ENCODE data around the gene GAMT.

The GAMT gene

DNA sequence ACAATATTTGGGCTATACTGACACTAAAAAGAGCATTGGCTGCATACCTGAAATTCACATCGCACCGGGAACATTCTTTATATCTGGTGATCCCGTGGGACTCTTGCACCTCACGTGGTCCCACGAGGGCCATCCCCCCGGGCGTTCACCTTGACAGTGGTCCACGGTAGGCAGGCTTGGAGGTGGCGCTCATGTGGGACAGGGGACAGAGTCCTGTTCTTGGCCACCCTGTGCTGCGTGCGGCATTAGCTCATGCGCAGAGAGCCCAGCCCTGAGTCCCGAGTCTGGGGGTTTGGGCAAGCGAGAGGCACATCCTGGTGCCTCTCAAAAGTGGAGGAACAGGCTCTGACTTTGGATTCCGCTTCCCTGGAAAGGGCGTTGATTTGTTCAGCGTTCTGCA lies 7.5 kb downstream of the GAMT start:
- peaks cover 0 to 16% of the 10 kb centered on the region in 2 donors for H3K4me1 ChIP-seq (ENCODE audit: control insufficient read depth in 2 of 2, insufficient read depth in 2 of 2, low read length in 2 of 2)
- H3K36me3 ChIP-seq (ENCODE audit: control insufficient read depth in 2 of 2, insufficient read depth in 2 of 2, low read length in 2 of 2), result peaks cover 37% of the 10 kb centered on the region in 2 donors
- no peak overlapping the region for H3K9ac ChIP-seq (ENCODE audit: low read depth in 1 of 2, low read length in 2 of 2)
- H3K4me3 ChIP-seq (ENCODE audit: low read length in 2 of 2), result no peak overlapping the region
- H3K9me3 ChIP-seq (ENCODE audit: control insufficient read depth in 2 of 2, low read length in 2 of 2), result no peaks in the 10 kb centered on the region
- no peak overlapping the region for H3K27ac ChIP-seq (ENCODE audit: low read depth in 2 of 2, low read length in 2 of 2)
- H3K27me3 ChIP-seq (ENCODE audit: control insufficient read depth in 2 of 2, insufficient read depth in 2 of 2, low read length in 2 of 2), result peaks cover 3 to 9% of the 10 kb centered on the region in 2 donors

DNA sequence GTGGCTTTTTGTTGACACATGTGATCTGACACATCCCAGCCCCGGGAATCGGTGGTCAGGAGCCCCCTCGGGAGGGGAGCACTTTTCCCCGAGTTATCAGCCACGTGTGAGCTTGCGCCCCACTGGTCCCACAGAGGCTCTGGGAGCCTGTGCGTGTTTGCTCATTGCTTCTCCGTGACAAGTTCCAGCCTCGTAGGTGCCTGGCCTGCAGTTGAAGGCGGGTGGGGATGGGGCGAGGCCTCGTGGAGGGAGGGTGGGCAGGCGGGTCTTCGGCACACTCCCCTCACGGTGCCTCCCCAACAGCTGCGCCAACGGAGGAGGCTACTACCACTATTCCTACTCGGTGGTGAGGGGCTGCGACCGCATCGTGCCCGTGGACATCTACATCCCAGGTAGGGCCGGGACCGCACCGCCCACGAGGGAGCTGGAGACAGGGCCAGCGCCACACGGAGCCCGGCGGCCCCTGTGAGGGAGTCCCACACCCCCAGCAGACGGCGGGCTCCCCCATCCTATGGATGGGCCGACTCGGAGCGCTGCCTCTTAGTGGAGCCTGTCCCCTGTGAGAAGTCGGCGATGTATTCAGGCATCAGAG lies 8.3 kb downstream of the GAMT start:
- H3K9ac ChIP-seq (ENCODE audit: low read depth in 1 of 2, low read length in 2 of 2), result no peak overlapping the region
- peaks cover 44 to 45% of the 10 kb centered on the region in 2 donors for H3K36me3 ChIP-seq (ENCODE audit: control insufficient read depth in 2 of 2, insufficient read depth in 2 of 2, low read length in 2 of 2)

DNA sequence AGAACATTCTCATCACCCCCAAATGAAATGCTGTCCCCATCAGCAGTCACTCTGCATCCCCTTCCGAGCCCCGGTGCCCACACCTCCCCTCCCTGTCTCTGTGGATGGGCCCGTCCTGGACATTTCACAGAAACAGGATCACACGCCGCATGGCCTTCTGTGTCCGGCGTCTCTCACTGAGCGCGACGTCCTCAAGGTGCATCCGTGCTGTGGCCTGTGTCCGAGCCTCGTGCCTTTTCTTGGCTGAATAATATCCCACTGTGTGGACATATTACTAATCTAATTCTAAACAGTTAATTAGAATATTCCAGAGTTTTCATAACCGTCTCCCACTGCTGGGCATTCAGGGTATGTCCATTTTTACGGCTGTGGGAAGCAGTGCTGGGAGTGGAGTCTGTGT lies 8.9 kb downstream of the GAMT start:
- peaks cover 46 to 47% of the 10 kb centered on the region in 2 donors for H3K36me3 ChIP-seq (ENCODE audit: control insufficient read depth in 2 of 2, insufficient read depth in 2 of 2, low read length in 2 of 2)
- no peak overlapping the region for H3K4me3 ChIP-seq (ENCODE audit: low read length in 2 of 2)
- H3K27ac ChIP-seq (ENCODE audit: low read depth in 2 of 2, low read length in 2 of 2), result no peak overlapping the region
- H3K4me1 ChIP-seq (ENCODE audit: control insufficient read depth in 2 of 2, insufficient read depth in 2 of 2, low read length in 2 of 2), result peaks cover 0 to 16% of the 10 kb centered on the region in 2 donors
- H3K9ac ChIP-seq (ENCODE audit: low read depth in 1 of 2, low read length in 2 of 2), result no peak overlapping the region
- peaks cover 0 to under 1% of the 10 kb centered on the region in 2 donors for H3K27me3 ChIP-seq (ENCODE audit: control insufficient read depth in 2 of 2, insufficient read depth in 2 of 2, low read length in 2 of 2)
- no peaks in the 10 kb centered on the region for H3K9me3 ChIP-seq (ENCODE audit: control insufficient read depth in 2 of 2, low read length in 2 of 2)

More for the DNA sequence above, 8.3 kb downstream of the GAMT start:
- Histone ChIP-seq H3K9me3 (ENCODE audit: control insufficient read depth in 2 of 2, low read length in 2 of 2) (no peaks in the 10 kb centered on the region), H3K27me3 (ENCODE audit: control insufficient read depth in 2 of 2, insufficient read depth in 2 of 2, low read length in 2 of 2) (peaks cover 3 to 6% of the 10 kb centered on the region in 2 donors), H3K4me3 (ENCODE audit: low read length in 2 of 2) (no peak overlapping the region), H3K4me1 (ENCODE audit: control insufficient read depth in 2 of 2, insufficient read depth in 2 of 2, low read length in 2 of 2) (peaks cover 0 to 16% of the 10 kb centered on the region in 2 donors), H3K27ac (ENCODE audit: low read depth in 2 of 2, low read length in 2 of 2) (no peak overlapping the region)

DNA sequence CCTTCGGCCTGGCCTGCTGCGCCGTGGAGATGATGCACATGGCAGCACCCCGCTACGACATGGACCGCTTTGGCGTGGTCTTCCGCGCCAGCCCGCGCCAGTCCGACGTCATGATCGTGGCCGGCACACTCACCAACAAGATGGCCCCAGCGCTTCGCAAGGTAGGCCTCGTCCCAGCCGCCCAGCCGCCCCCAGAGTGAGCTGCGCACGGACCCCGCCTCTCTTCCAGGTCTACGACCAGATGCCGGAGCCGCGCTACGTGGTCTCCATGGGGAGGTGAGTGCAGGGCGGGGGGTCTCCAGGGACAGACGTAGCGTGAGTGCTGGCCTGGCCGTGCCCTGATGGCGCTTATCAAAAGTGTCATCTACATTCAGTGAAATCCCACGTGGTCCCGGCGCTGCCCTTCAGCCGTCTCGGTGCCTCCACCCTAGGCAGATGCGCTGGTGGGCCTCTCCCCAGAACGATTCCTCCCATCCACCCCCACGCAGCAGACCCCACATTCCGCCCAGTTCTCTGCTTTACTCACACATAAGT lies 10.4 kb downstream of the GAMT start:
- peaks cover 46 to 47% of the 10 kb centered on the region in 2 donors for H3K36me3 ChIP-seq (ENCODE audit: control insufficient read depth in 2 of 2, insufficient read depth in 2 of 2, low read length in 2 of 2)
- H3K9me3 ChIP-seq (ENCODE audit: control insufficient read depth in 2 of 2, low read length in 2 of 2), result no peaks in the 10 kb centered on the region
- peaks cover 0 to 5% of the 10 kb centered on the region in 2 donors for H3K4me1 ChIP-seq (ENCODE audit: control insufficient read depth in 2 of 2, insufficient read depth in 2 of 2, low read length in 2 of 2)
- no peak overlapping the region for H3K4me3 ChIP-seq (ENCODE audit: low read length in 2 of 2)
- H3K27me3 ChIP-seq (ENCODE audit: control insufficient read depth in 2 of 2, insufficient read depth in 2 of 2, low read length in 2 of 2), result no peaks in the 10 kb centered on the region
- no peak overlapping the region for H3K9ac ChIP-seq (ENCODE audit: low read depth in 1 of 2, low read length in 2 of 2)
- H3K27ac ChIP-seq (ENCODE audit: low read depth in 2 of 2, low read length in 2 of 2), result no peak overlapping the region

DNA sequence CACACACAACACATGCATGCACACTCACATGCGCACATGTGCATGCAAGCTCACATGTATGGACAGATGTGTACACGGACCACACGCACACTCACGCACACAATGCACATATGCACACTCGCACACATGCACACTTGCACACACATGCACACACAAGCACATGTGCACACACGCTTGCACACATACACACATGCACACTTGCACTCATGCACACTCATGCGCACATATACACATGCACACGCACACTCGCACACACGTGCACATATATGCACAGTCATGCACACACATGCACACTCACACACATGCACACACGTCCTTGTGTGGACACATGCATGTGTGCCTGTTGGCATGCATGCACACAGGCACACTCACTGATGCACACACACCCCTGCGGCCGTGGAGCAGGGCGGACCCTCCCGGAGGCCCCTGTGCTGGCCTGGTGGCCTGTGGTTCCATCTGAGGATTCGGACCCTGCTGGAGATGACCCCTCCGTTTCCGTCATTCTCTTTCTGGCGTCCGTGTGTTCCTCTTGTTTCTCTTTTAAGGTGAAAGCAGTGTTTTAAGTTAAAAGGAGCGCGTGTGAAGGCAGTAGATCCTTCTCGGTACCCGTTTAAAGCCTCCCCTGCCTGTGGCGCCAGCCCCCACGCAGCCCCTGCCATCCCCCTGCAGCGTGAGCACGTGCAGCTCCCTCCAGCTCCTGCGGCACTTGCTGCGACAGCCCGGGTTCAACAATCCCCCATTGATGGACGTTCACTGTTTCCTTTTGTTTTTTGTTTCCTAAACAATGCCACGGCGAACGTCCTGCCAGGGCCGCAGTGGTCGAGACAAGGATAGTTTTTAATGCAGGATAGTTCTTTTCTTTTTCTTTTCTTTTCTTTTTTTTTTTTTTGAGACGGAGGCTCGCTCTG lies 12.1 kb downstream of the GAMT start:
- Histone ChIP-seq H3K27me3 (ENCODE audit: control insufficient read depth in 2 of 2, insufficient read depth in 2 of 2, low read length in 2 of 2) (no peaks in the 10 kb centered on the region), H3K4me1 (ENCODE audit: control insufficient read depth in 2 of 2, insufficient read depth in 2 of 2, low read length in 2 of 2) (peaks cover 2 to 6% of the 10 kb centered on the region in 2 donors), H3K27ac (ENCODE audit: low read depth in 2 of 2, low read length in 2 of 2) (no peak overlapping the region), H3K9me3 (ENCODE audit: control insufficient read depth in 2 of 2, low read length in 2 of 2) (no peaks in the 10 kb centered on the region), H3K9ac (ENCODE audit: low read depth in 1 of 2, low read length in 2 of 2) (no peak overlapping the region), H3K4me3 (ENCODE audit: low read length in 2 of 2) (no peak overlapping the region), H3K36me3 (ENCODE audit: control insufficient read depth in 2 of 2, insufficient read depth in 2 of 2, low read length in 2 of 2) (peaks cover 46 to 47% of the 10 kb centered on the region in 2 donors)

DNA sequence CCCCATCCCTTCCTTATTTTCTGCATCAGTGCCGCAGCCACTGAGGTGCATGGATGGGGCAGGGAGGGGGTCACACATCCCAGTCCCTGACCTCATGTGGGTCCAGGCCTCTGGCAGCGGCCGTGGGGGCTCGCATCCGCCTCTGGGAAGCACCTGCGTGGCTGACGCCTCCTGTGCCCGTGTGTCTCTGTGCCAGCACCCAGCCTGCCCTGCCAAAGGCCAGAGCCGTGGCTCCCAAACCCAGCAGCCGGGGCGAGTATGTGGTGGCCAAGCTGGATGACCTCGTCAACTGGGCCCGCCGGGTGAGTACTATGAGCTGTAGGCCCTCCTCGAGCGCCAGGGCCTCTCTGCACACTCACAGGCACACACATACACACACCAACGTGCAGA lies 12.7 kb downstream of the GAMT start:
- Histone ChIP-seq H3K9me3 (ENCODE audit: control insufficient read depth in 2 of 2, low read length in 2 of 2) (no peaks in the 10 kb centered on the region), H3K9ac (ENCODE audit: low read depth in 1 of 2, low read length in 2 of 2) (no peak overlapping the region), H3K4me3 (ENCODE audit: low read length in 2 of 2) (no peak overlapping the region), H3K27me3 (ENCODE audit: control insufficient read depth in 2 of 2, insufficient read depth in 2 of 2, low read length in 2 of 2) (no peaks in the 10 kb centered on the region), H3K27ac (ENCODE audit: low read depth in 2 of 2, low read length in 2 of 2) (no peak overlapping the region), H3K4me1 (ENCODE audit: control insufficient read depth in 2 of 2, insufficient read depth in 2 of 2, low read length in 2 of 2) (peaks cover 2 to 8% of the 10 kb centered on the region in 2 donors), H3K36me3 (ENCODE audit: control insufficient read depth in 2 of 2, insufficient read depth in 2 of 2, low read length in 2 of 2) (peaks cover 40 to 44% of the 10 kb centered on the region in 2 donors)

DNA sequence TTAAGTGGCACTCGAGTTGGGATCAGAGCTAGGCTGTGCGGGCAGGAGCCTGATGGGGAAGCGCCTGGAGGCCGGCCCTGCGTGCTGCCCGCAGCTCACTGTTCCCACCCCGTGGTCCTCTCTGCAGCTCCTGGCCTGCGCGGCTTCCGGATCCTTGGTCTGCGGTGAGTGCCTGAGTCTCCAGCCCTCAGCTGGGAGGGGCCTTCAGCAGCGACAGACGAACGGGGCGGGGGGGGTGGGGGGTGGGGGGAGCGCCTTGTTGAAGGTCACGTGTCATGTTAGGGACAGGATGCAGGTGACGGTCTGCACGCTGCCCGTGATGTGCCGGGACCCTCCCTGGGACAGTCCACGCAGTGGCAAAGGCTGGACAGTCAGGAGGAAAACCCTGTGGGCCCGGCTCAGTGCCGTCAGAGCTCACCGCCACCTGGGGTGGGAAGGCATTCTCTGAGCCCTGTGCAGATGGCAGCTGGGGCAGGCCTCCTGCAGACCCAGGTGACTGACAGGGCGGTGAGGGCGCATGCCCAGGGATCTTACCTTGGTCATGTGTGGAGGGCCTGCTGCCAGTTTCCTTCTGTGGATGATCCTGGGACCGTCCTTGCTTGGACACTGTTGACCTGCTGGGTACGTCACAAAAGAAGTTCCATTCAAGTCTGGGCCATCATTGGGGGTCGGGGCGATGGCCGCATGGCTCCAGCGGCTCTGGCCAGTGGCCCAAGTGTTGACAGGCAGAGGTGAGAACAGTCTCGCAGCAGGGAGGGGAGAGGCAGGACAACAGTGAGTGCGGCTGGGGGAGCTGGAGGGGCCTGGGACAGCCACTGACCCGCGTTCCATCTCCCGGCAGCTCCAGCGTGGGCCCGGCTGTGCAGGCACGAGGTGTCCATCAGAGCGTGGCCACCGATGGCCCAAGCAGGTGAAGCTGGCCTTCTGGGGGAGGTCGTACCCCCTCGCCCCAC lies 13.4 kb downstream of the GAMT start:
- peaks cover 4 to 8% of the 10 kb centered on the region in 2 donors for H3K4me1 ChIP-seq (ENCODE audit: control insufficient read depth in 2 of 2, insufficient read depth in 2 of 2, low read length in 2 of 2)
- H3K9me3 ChIP-seq (ENCODE audit: control insufficient read depth in 2 of 2, low read length in 2 of 2), result no peaks in the 10 kb centered on the region
- H3K36me3 ChIP-seq (ENCODE audit: control insufficient read depth in 2 of 2, insufficient read depth in 2 of 2, low read length in 2 of 2), result peaks cover 34 to 37% of the 10 kb centered on the region in 2 donors
- H3K27me3 ChIP-seq (ENCODE audit: control insufficient read depth in 2 of 2, insufficient read depth in 2 of 2, low read length in 2 of 2), result no peaks in the 10 kb centered on the region
- no peak overlapping the region for H3K9ac ChIP-seq (ENCODE audit: low read depth in 1 of 2, low read length in 2 of 2)
- no peak overlapping the region for H3K27ac ChIP-seq (ENCODE audit: low read depth in 2 of 2, low read length in 2 of 2)
- no peak overlapping the region for H3K4me3 ChIP-seq (ENCODE audit: low read length in 2 of 2)

DNA sequence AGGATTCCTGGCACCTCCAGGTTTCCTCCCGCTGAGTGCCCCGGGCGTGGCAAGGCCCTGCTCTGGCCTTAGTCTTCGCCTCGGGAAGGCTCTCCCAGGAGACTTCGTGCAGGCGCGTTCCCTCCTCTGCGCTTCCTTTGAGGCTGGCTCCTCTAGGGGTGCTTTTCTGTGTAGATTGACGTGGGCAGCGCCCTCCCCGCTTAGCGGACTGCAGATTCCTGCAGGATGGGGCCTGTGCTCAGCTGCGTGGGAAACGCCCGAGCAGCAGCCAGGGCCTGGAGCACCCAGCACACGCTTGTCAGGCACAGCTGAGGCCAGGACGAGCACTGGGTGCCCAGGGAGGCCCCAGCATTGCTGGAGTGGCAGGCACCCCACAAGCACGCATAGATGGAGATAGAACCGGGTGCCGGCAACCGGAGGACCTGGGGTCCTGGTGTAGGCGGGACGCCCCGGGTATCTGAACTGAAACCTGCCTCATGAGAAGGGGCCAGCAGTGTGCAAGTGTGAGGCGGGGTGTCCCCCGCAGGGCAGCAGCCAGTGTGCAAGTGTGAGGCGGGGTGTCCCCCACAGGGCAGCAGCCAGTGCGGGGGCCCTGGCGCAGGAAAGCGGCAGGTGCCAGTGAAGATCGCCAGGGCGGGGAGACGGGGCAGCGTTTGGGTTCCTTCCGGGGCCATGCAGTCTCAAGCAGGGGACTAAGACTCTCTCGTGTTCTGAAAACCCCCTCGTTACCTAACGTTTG lies 14.2 kb downstream of the GAMT start:
- no peak overlapping the region for H3K27ac ChIP-seq (ENCODE audit: low read depth in 2 of 2, low read length in 2 of 2)
- H3K4me1 ChIP-seq (ENCODE audit: control insufficient read depth in 2 of 2, insufficient read depth in 2 of 2, low read length in 2 of 2), result peaks cover 4 to 8% of the 10 kb centered on the region in 2 donors
- H3K27me3 ChIP-seq (ENCODE audit: control insufficient read depth in 2 of 2, insufficient read depth in 2 of 2, low read length in 2 of 2), result no peaks in the 10 kb centered on the region
- H3K9me3 ChIP-seq (ENCODE audit: control insufficient read depth in 2 of 2, low read length in 2 of 2), result no peaks in the 10 kb centered on the region
- H3K9ac ChIP-seq (ENCODE audit: low read depth in 1 of 2, low read length in 2 of 2), result no peak overlapping the region
- no peak overlapping the region for H3K4me3 ChIP-seq (ENCODE audit: low read length in 2 of 2)
- H3K36me3 ChIP-seq (ENCODE audit: control insufficient read depth in 2 of 2, insufficient read depth in 2 of 2, low read length in 2 of 2), result peaks cover 26 to 29% of the 10 kb centered on the region in 2 donors

DNA sequence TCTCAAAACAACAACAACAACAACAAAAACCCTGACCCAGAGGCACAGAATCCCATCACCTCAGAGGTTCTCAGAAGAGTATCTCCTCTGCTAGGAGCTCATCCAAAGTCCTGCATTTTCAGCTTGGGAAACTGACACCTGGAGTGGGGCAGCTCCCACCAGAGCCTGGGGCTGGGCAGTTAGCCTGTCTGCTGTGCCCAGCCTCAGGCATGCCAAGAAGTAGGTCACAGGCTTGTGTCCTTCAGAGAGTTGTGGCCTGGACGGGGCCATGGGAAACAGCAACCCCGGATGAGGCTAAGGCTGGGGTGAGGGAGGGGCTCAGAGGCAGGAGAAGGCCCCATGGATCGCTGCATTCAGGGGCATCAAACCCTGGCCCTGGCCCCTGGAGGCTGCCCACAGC lies 15.5 kb downstream of the GAMT start:
- H3K36me3 ChIP-seq (ENCODE audit: control insufficient read depth in 2 of 2, insufficient read depth in 2 of 2, low read length in 2 of 2), result peaks cover 21 to 25% of the 10 kb centered on the region in 2 donors
- no peak overlapping the region for H3K9ac ChIP-seq (ENCODE audit: low read depth in 1 of 2, low read length in 2 of 2)
- no peaks in the 10 kb centered on the region for H3K27me3 ChIP-seq (ENCODE audit: control insufficient read depth in 2 of 2, insufficient read depth in 2 of 2, low read length in 2 of 2)
- H3K27ac ChIP-seq (ENCODE audit: low read depth in 2 of 2, low read length in 2 of 2), result no peak overlapping the region
- H3K9me3 ChIP-seq (ENCODE audit: control insufficient read depth in 2 of 2, low read length in 2 of 2), result no peaks in the 10 kb centered on the region
- H3K4me3 ChIP-seq (ENCODE audit: low read length in 2 of 2), result no peak overlapping the region
- peaks cover 4 to 8% of the 10 kb centered on the region in 2 donors for H3K4me1 ChIP-seq (ENCODE audit: control insufficient read depth in 2 of 2, insufficient read depth in 2 of 2, low read length in 2 of 2)

All from mucosa of rectum (tissue), 2 donors.